ENCODE data around the gene SLC35A2.
A peak's percentile ranks its signal among the peaks of the same experiment; 100 is the strongest.
"Not testable (repeated sequence)": the region's sequence is repeated elsewhere in the genome, so short reads cannot be mapped to it uniquely, and the experiment has no call there.

The SLC35A2 gene

GRCh38 chrX:48902776-48903175 lies 8.7 kb downstream of the SLC35A2 start:
- no peak for DNase-seq (ENCODE audit: low read depth)

GRCh38 chrX:48902135-48902534 lies 9.3 kb downstream of the SLC35A2 start:
- no peak for DNase-seq (ENCODE audit: low read depth)

GRCh38 chrX:48901069-48901468 lies 10.4 kb downstream of the SLC35A2 start:
- DNase-seq (ENCODE audit: low read depth): no peak

- no peak for DNase-seq (ENCODE audit: low read depth)
Observed at GRCh38 chrX:48899078-48899410, 12.4 kb downstream of the SLC35A2 start.

GRCh38 chrX:48897625-48898306 lies 13.7 kb downstream of the SLC35A2 start, which contains the start of the genes PQBP1 and TIMM17B:
Gene PQBP1, plus strand, starts transcription at chrX:48897930. Its CDS starts 580 bp downstream, at chrX:48898510.
Gene TIMM17B, minus strand, starts transcription at chrX:48897768. Its CDS starts 19 bp downstream, at chrX:48897749.
- peak; percentile 80 for DNase-seq (ENCODE audit: low read depth)

GRCh38 chrX:48897157-48897624 lies 14.3 kb downstream of the SLC35A2 start:
- peak; percentile 55 for DNase-seq (ENCODE audit: low read depth)

- DNase-seq (ENCODE audit: low read depth): no peak
Observed at GRCh38 chrX:48896611-48897011, 14.8 kb downstream of the SLC35A2 start.

- DNase-seq (ENCODE audit: low read depth): no peak
Observed at GRCh38 chrX:48894891-48895290, 16.6 kb downstream of the SLC35A2 start.

- no peak for DNase-seq (ENCODE audit: low read depth)
Observed at GRCh38 chrX:48893556-48894348, 17.7 kb downstream of the SLC35A2 start.

- DNase-seq (ENCODE audit: low read depth): no peak
Observed at GRCh38 chrX:48892896-48893295, 18.6 kb downstream of the SLC35A2 start.

GRCh38 chrX:48891402-48892288 lies 19.8 kb downstream of the SLC35A2 start:
- peak; percentile 65 for DNase-seq (ENCODE audit: low read depth)

GRCh38 chrX:48890934-48891401 lies 20.5 kb downstream of the SLC35A2 start:
- no peak for DNase-seq (ENCODE audit: low read depth)

GRCh38 chrX:48890296-48890925 lies 21.0 kb downstream of the SLC35A2 start:
- no peak for DNase-seq (ENCODE audit: low read depth)

- DNase-seq (ENCODE audit: low read depth): not testable (repeated sequence)
Observed at GRCh38 chrX:48886586-48886985, 24.9 kb downstream of the SLC35A2 start.

- DNase-seq (ENCODE audit: low read depth): no peak
Observed at GRCh38 chrX:48883729-48884128, 27.7 kb downstream of the SLC35A2 start.

GRCh38 chrX:48876944-48877343 lies 34.5 kb downstream of the SLC35A2 start:
- DNase-seq (ENCODE audit: low read depth): not testable (repeated sequence)

GRCh38 chrX:48872017-48872416 lies 39.4 kb downstream of the SLC35A2 start:
- not testable (repeated sequence) for DNase-seq (ENCODE audit: low read depth)

GRCh38 chrX:48864210-48864609 lies 47.2 kb downstream of the SLC35A2 start:
- no peak for DNase-seq (ENCODE audit: low read depth)

- no peak for DNase-seq (ENCODE audit: low read depth)
Observed at GRCh38 chrX:48854898-48855297, 56.5 kb downstream of the SLC35A2 start.

- DNase-seq (ENCODE audit: low read depth): not testable (repeated sequence)
Observed at GRCh38 chrX:48854121-48854804, 57.2 kb downstream of the SLC35A2 start.

- DNase-seq (ENCODE audit: low read depth): not testable (repeated sequence)
Observed at GRCh38 chrX:48853494-48853893, 58.0 kb downstream of the SLC35A2 start.

Measured in activated T-cell treated with anti-CD3 and anti-CD28 coated beads for 48 hours (primary cell).